Measurements from ENCODE around the gene PDHX. TPM values are rescaled to one million over a fixed set of nuclear protein-coding genes. Genes with fewer than 3 reads are reported as not detected.
A peak's percentile ranks its signal among the peaks of the same experiment; 100 is the strongest.

Gene PDHX
- total RNA-seq, 6 experiments from 2014 or later: 37.4 to 47.0 (median 42.2) TPM

DNA sequence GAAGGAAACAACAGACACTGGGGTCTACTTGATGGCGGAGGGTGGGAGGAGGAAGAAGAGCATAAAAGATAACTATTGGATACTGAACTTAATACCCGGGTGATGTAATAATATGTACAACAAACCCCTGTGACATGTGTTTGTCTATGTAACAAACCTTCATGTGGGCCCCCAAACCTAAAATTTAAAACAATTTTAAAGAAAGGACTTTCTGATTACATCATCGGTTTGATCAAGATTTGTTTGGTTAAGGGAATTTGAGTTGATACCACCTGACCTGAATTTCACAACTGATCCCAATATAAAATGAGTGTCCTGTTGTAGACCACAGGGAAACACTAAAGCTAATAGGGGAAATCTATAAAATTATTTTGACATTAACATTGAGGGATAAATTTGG lies 34.5 kb upstream of the PDHX start:
- Mint-ChIP-seq H3K9me3 (no peaks in the 10 kb centered on the region), H3K36me3 (ENCODE audit: low read depth) (peaks cover 5% of the 10 kb centered on the region; the same call in 1 of the 2 replicates), H3K4me1 (ENCODE audit: low read depth) (no peaks in the 10 kb centered on the region), H3K27me3 (ENCODE audit: insufficient read depth) (no peaks in the 10 kb centered on the region), H3K27ac (no peak overlapping the region), H3K4me3 (no peak overlapping the region)
- no peak for DNase-seq
- TF ChIP-seq CTCF (IDR thresholded peaks at IDR 0.05): no peak

- no peaks in the 10 kb centered on the region for H3K4me1 Mint-ChIP-seq (ENCODE audit: low read depth)
- no peak overlapping the region for H3K27ac Mint-ChIP-seq
- no peaks in the 10 kb centered on the region for H3K9me3 Mint-ChIP-seq
These were observed 29.8 kb upstream of the PDHX start for GRCh38 chr11:34886609-34887008.

DNA sequence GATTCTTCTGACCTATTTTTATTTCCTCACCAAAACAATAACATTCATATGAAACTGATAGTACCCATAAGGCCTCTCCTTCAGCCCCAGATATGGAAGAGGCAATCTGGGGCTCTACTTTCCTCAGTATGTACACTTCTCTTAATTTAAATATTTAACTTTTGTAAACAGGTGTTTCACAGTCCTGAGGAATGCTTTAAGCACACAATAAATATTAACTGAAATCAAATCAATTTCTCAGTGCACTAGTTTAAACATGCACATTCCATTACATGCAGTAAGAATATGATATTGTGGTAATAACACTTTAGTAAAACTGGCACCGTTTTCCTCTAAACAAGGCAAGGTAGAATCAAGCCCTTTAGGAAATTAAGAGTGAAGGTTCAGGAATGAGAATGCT lies 29.2 kb upstream of the PDHX start:
- H3K9me3 Mint-ChIP-seq: no peaks in the 10 kb centered on the region
- no peak overlapping the region for H3K4me3 Mint-ChIP-seq
- no peaks in the 10 kb centered on the region; the same call in 1 of the 2 replicates for H3K36me3 Mint-ChIP-seq (ENCODE audit: low read depth)
- H3K27me3 Mint-ChIP-seq (ENCODE audit: insufficient read depth): no peaks in the 10 kb centered on the region
- no peak for DNase-seq
- no peak for TF ChIP-seq CTCF (IDR thresholded peaks at IDR 0.05)
- no peak overlapping the region for H3K27ac Mint-ChIP-seq
- H3K4me1 Mint-ChIP-seq (ENCODE audit: low read depth): no peaks in the 10 kb centered on the region

More at GRCh38 chr11:34886609-34887008, 29.8 kb upstream of the PDHX start:
- no peak for TF ChIP-seq CTCF (IDR thresholded peaks at IDR 0.05)
- H3K36me3 Mint-ChIP-seq (ENCODE audit: low read depth): peaks cover 3% of the 10 kb centered on the region
- H3K27me3 Mint-ChIP-seq (ENCODE audit: insufficient read depth): no peaks in the 10 kb centered on the region
- H3K4me3 Mint-ChIP-seq: no peak overlapping the region
- DNase-seq: no peak

- no peak overlapping the region for H3K4me3 Mint-ChIP-seq
- no peak overlapping the region for H3K27ac Mint-ChIP-seq
- no peak for DNase-seq
- H3K4me1 Mint-ChIP-seq (ENCODE audit: low read depth): no peaks in the 10 kb centered on the region
- no peaks in the 10 kb centered on the region for H3K9me3 Mint-ChIP-seq
- TF ChIP-seq CTCF (IDR thresholded peaks at IDR 0.05): peak; percentile 69
- H3K27me3 Mint-ChIP-seq (ENCODE audit: insufficient read depth): no peaks in the 10 kb centered on the region
- H3K36me3 Mint-ChIP-seq (ENCODE audit: low read depth): no peaks in the 10 kb centered on the region; the same call in 1 of the 2 replicates
These were observed 26.3 kb upstream of the PDHX start for GRCh38 chr11:34890089-34890488.

GRCh38 chr11:34890812-34891211 lies 25.6 kb upstream of the PDHX start:
- Mint-ChIP-seq H3K4me1 (ENCODE audit: low read depth) (no peaks in the 10 kb centered on the region), H3K36me3 (ENCODE audit: low read depth) (no peaks in the 10 kb centered on the region; the same call in 1 of the 2 replicates), H3K9me3 (no peaks in the 10 kb centered on the region), H3K27ac (no peak overlapping the region), H3K27me3 (ENCODE audit: insufficient read depth) (no peaks in the 10 kb centered on the region), H3K4me3 (no peak overlapping the region)
- TF ChIP-seq CTCF (IDR thresholded peaks at IDR 0.05): peak; percentile 80
- peak; percentile 21 for DNase-seq

DNA sequence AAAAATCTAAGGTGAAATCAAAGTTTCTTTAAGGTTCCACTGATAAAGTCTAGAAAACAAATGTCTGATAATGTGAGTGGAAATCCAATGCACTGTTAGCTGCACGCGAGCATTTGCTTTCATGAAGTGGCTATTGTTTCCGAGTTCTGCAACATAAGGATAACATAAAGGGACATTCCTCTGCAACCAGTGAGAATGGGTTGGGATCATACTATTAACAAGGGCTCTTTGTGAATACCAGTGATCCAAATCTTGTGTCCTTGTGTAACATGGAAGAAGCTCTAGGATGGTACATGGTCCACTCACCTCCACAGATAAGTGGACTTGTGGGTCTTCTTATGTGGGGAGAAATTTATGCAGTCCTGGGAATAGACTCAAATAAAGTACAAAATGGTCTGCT lies 24.8 kb upstream of the PDHX start:
- Mint-ChIP-seq H3K4me1 (ENCODE audit: low read depth) (no peaks in the 10 kb centered on the region), H3K36me3 (ENCODE audit: low read depth) (peaks cover 7% of the 10 kb centered on the region; the same call in 1 of the 2 replicates), H3K4me3 (no peak overlapping the region), H3K27ac (no peak overlapping the region), H3K27me3 (ENCODE audit: insufficient read depth) (no peaks in the 10 kb centered on the region), H3K9me3 (no peaks in the 10 kb centered on the region)
- no peak for TF ChIP-seq CTCF (IDR thresholded peaks at IDR 0.05)
- DNase-seq: no peak
